NCI-H2107 treated with DMSO at 0.1 percent for 48 hours (cell line): ENCODE results near the gene PIK3C2A.
"Not testable (repeated sequence)": the region's sequence is repeated elsewhere in the genome, so short reads cannot be mapped to it uniquely, and the experiment has no call there.

Experiments
- DNase-seq: peaks from one replicate; lab custom pipeline; 2025; ENCODE audit not compliant: unreplicated experiment; lab: John Stamatoyannopoulos, UW

PIK3C2A gene

GRCh38 chr11:17207317-17208256, at the start of gene PIK3C2A:
PIK3C2A (minus strand) TSS chr11:17207986; CDS start chr11:17169741, 38,245 bp downstream.
- DNase-seq: peak; percentile 81

- DNase-seq: no peak
These were observed 49.4 kb upstream of the PIK3C2A start for GRCh38 chr11:17257196-17257595.

- DNase-seq: no peak
These were observed 48.7 kb upstream of the PIK3C2A start for GRCh38 chr11:17256512-17256911.

GRCh38 chr11:17252704-17253103, 44.9 kb upstream of the PIK3C2A start:
- no peak for DNase-seq

- no peak for DNase-seq
These were observed 43.0 kb upstream of the PIK3C2A start for GRCh38 chr11:17250561-17251350.

- no peak for DNase-seq
These were observed 36.3 kb upstream of the PIK3C2A start for GRCh38 chr11:17244046-17244445.

- not testable (repeated sequence) for DNase-seq
These were observed 35.2 kb upstream of the PIK3C2A start for GRCh38 chr11:17242954-17243353.

- no peak for DNase-seq
These were observed 33.0 kb upstream of the PIK3C2A start for GRCh38 chr11:17240780-17241179.

GRCh38 chr11:17239927-17240326, 32.1 kb upstream of the PIK3C2A start:
- not testable (repeated sequence) for DNase-seq

- DNase-seq: no peak
These were observed 30.6 kb upstream of the PIK3C2A start for GRCh38 chr11:17238377-17238776.

GRCh38 chr11:17233101-17233500, 25.3 kb upstream of the PIK3C2A start:
- DNase-seq: no peak

- no peak for DNase-seq
These were observed 23.4 kb upstream of the PIK3C2A start for GRCh38 chr11:17230867-17231851.

- DNase-seq: no peak
These were observed 21.8 kb upstream of the PIK3C2A start for GRCh38 chr11:17229481-17230152.

GRCh38 chr11:17228186-17228925, 20.6 kb upstream of the PIK3C2A start:
- not testable (repeated sequence) for DNase-seq

GRCh38 chr11:17224727-17225126, 16.9 kb upstream of the PIK3C2A start:
- no peak for DNase-seq

- no peak for DNase-seq
These were observed 14.2 kb upstream of the PIK3C2A start for GRCh38 chr11:17221968-17222367.

GRCh38 chr11:17219016-17219415, 11.2 kb upstream of the PIK3C2A start:
- DNase-seq: no peak

- no peak for DNase-seq
These were observed 10.6 kb upstream of the PIK3C2A start for GRCh38 chr11:17218403-17218802.

GRCh38 chr11:17217401-17217800, 9.6 kb upstream of the PIK3C2A start:
- no peak for DNase-seq
